GM12878 (cell line): ENCODE measurements around the gene TRDN. TPM values are rescaled to one million over a fixed set of nuclear protein-coding genes. Genes with fewer than 3 reads are reported as not detected.

Experiments
- ATAC-seq: fragments of 200-7000 bp; cut with Tn5 transposase; 3 replicates; pipeline ENCODE4 v1.9.1; 2020; ENCODE audit warnings: mild to moderate bottlenecking, moderate library complexity
- BruUV-seq: library from RNA; stranded (reverse); fragments of 400-500 nt; replicated peaks from 2 replicates; lab custom pipeline; 2021; lab: Mats Ljungman, UMichigan
- CTCF ChIA-PET: fragments of 300-600 bp; sonication (Branson Sonifier 250); formaldehyde crosslinking; extraction: SDS; loops from one replicate; lab custom pipeline; 2021; ENCODE audit warnings: inconsistent platforms; lab: Yijun Ruan, JAX
- POLR2A ChIA-PET: fragments of 350-600 bp; formaldehyde crosslinking; extraction: SDS; loops from one replicate; lab custom pipeline; 2021; ENCODE audit warnings: inconsistent platforms; lab: Charles Lee
- RAD21 ChIA-PET: fragments of 300-600 bp; sonication (Branson Sonifier 250); formaldehyde crosslinking; loops from one replicate; lab custom pipeline; 2023; ENCODE audit warnings: antibody characterized with exemption; ENCODE audit not compliant: unreplicated experiment; lab: Charles Lee
- SMC1A ChIA-PET: fragments of 300-600 bp; sonication (Branson Sonifier 250); formaldehyde crosslinking; loops from one replicate; lab custom pipeline; 2023; ENCODE audit not compliant: unreplicated experiment, uncharacterized antibody; lab: Charles Lee
- DNase-seq: peaks from one replicate; pipeline ENCODE4 v3.0.0-alpha.2; 2011; ENCODE audit warnings: low read depth, low spot score
- FAIRE-seq: peaks from 3 replicates; lab custom pipeline; 2011; peaks lifted over from hg19 to GRCh38; lab: Jason Lieb, UNC
- H2AFZ ChIP-seq: 2 replicates; pipeline ENCODE4 v1.6.0; 2011; ENCODE audit warnings: low read depth, low read length, control low read depth; ENCODE audit not compliant: control insufficient read depth
- H3K27ac ChIP-seq: 2 replicates; pipeline ENCODE4 v1.5.1; 2011; ENCODE audit warnings: control low read depth; ENCODE audit not compliant: control insufficient read depth, insufficient read depth
- H3K27me3 ChIP-seq, 2 experiments: replicated peaks in 1 of 2; 2 replicates each; pipeline versions ENCODE4 v1.6.0 to v1.6.1; 2011; ENCODE audit warnings: low read length in 1 of 2; ENCODE audit not compliant: control insufficient read depth in 2 of 2, insufficient read depth in 2 of 2
- H3K36me3 ChIP-seq, 2 experiments: 2 replicates each; pipeline ENCODE4 v1.5.1; 2011; ENCODE audit warnings: low read length in 1 of 2; ENCODE audit not compliant: control insufficient read depth in 2 of 2, insufficient read depth in 2 of 2
- H3K4me1 ChIP-seq: 2 replicates; pipeline ENCODE4 v1.6.1; 2011; ENCODE audit warnings: mild to moderate bottlenecking, low read length, moderate library complexity, mixed read lengths; ENCODE audit not compliant: control insufficient read depth, insufficient read depth
- H3K4me2 ChIP-seq: 2 replicates; pipeline ENCODE4 v1.6.0; 2011; ENCODE audit warnings: control low read depth; ENCODE audit not compliant: control insufficient read depth, insufficient read depth
- H3K4me3 ChIP-seq: fragments of 200-600 bp; sonication (generic); 2 replicates; pipeline ENCODE4 v1.5.1; 2016
- H3K79me2 ChIP-seq: 2 replicates; pipeline ENCODE4 v1.6.0; 2011; ENCODE audit warnings: low read length; ENCODE audit not compliant: control insufficient read depth, insufficient read depth
- H3K9ac ChIP-seq: 2 replicates; pipeline ENCODE4 v1.8.0; 2011; ENCODE audit warnings: low read length, control low read depth, mixed read lengths; ENCODE audit not compliant: control insufficient read depth, insufficient read depth
- H3K9me3 ChIP-seq: replicated peaks from 3 replicates; pipeline ENCODE4 v1.5.1; 2011; ENCODE audit warnings: mild to moderate bottlenecking, low read length; ENCODE audit not compliant: control insufficient read depth, insufficient read depth
- H4K20me1 ChIP-seq: 2 replicates; pipeline ENCODE4 v1.6.0; 2011; ENCODE audit not compliant: control insufficient read depth, insufficient read depth
- CBFB ChIP-seq: IDR thresholded peaks from 2 replicates; pipeline ENCODE4 v1.6.1; 2016; ENCODE audit warnings: antibody characterized with exemption, low read depth
- EGR1 ChIP-seq, 2 experiments: IDR thresholded peaks; 1 replicate in 1 of 2; 2 replicates in 1 of 2; pipeline ENCODE4 v1.6.1; 2011 to 2012; ENCODE audit warnings: low read depth in 2 of 2, low read length in 2 of 2, borderline replicate concordance in 1 of 2, mild to moderate bottlenecking in 1 of 2, moderate library complexity in 1 of 2
- LARP7 ChIP-seq: fragments of 450-650 bp; IDR thresholded peaks from 2 replicates; pipeline ENCODE4 v1.6.1; 2017; ENCODE audit warnings: mild to moderate bottlenecking
- SIX5 ChIP-seq: IDR thresholded peaks from 2 replicates; pipeline ENCODE4 v1.6.1; 2011; ENCODE audit warnings: mild to moderate bottlenecking, low read depth, low read length, moderate library complexity; ENCODE audit not compliant: severe bottlenecking
- SMC3 ChIP-seq: IDR thresholded peaks from 2 replicates; pipeline ENCODE4 v1.6.1; 2011; ENCODE audit warnings: low read length, improper control_type of control experiment, borderline replicate concordance
- TBL1XR1 ChIP-seq: IDR thresholded peaks from 2 replicates; pipeline ENCODE4 v1.6.1; 2012; ENCODE audit warnings: low read depth, low read length, improper control_type of control experiment
- TCF12 ChIP-seq: IDR thresholded peaks from 2 replicates; pipeline ENCODE4 v1.6.1; 2011; ENCODE audit warnings: low read depth, mild to moderate bottlenecking, low read length
- ZNF274 ChIP-seq: IDR thresholded peaks from one replicate; pipeline ENCODE4 v1.8.0; 2011; ENCODE audit not compliant: insufficient read length, insufficient read depth
- ZZZ3 ChIP-seq: IDR thresholded peaks from 2 replicates; pipeline ENCODE4 v1.6.1; 2011; ENCODE audit warnings: low read depth; ENCODE audit not compliant: control insufficient read depth, insufficient read length
- WGBS: methylation state at CpG from one replicate; pipeline ENCODE4 v1.1.6; 2016; ENCODE audit warnings: low lambda C conversion rate; ENCODE audit not compliant: insufficient replicate concordance, insufficient coverage; ENCODE audit errors: missing lambda C conversion rate; 5-methylcytosine and 5-hydroxymethylcytosine counted together
- in situ Hi-C: fragments of 300-500 bp; cut with MboI; formaldehyde crosslinking; loops from 9 replicates; pipeline ENCODE4 v1.14.3; 2018; ENCODE audit warnings: mixed read lengths
- intact Hi-C: fragments of 100-400 bp; cut with micrococcal nuclease; formaldehyde crosslinking; loops from one replicate; pipeline ENCODE4 v1.14.2; 2022; ENCODE audit not compliant: unreplicated experiment
- polyA plus RNA-seq, 11 experiments: library from polyadenylated mRNA; depleted of rRNA in 4 of 11; unstranded in 6 of 11; stranded (reverse) in 5 of 11; fragments of >200 nt; fragmentation: Nextera tagmentation in 4 of 11; fragmentation: Illumina TruSeq in 1 of 11; extraction: Ambion mirVana in 4 of 11; extraction: Trizol in 1 of 11; gene quantifications; 1 replicate in 1 of 11; 2 replicates in 10 of 11; pipeline versions ENCODE4 v1.2.1 to v1.2.3, GENCODE V29; 2011 to 2016; ENCODE audit warnings: inconsistent platforms in 2 of 11, missing spikeins in 2 of 11, low read depth in 1 of 11
- total RNA-seq, 4 experiments: library from RNA; depleted of rRNA in 3 of 4; stranded (reverse); fragments of >200 nt in 3 of 4; fragmentation: Illumina TruSeq in 1 of 4; extraction: Trizol in 1 of 4; gene quantifications; 2 replicates each; pipeline versions ENCODE4 v1.2.1 to v1.2.3, GENCODE V29; 2013 to 2021
- TF ChIP-seq, protein P1 (sequence below): fragments of 450-650 bp; IDR thresholded peaks from 2 replicates; pipeline ENCODE4 v1.6.1; 2014; ENCODE audit warnings: mild to moderate bottlenecking
- TF ChIP-seq, protein P2 (sequence below): IDR thresholded peaks from 2 replicates; pipeline ENCODE4 v1.6.1; 2011; ENCODE audit warnings: low read depth, low read length, improper control_type of control experiment, borderline replicate concordance
- TF ChIP-seq, protein P3 (sequence below): fragments of 450-650 bp; conservative IDR thresholded peaks from 2 replicates; pipeline ENCODE4 v1.6.1; 2017; ENCODE audit warnings: mild to moderate bottlenecking, moderate library complexity

The TRDN gene
- total and polyA plus RNA-seq, 10 of the 15 experiments (the other 5 are each of a cell fraction or from before 2014, with no cell fraction given), result not detected

DNA sequence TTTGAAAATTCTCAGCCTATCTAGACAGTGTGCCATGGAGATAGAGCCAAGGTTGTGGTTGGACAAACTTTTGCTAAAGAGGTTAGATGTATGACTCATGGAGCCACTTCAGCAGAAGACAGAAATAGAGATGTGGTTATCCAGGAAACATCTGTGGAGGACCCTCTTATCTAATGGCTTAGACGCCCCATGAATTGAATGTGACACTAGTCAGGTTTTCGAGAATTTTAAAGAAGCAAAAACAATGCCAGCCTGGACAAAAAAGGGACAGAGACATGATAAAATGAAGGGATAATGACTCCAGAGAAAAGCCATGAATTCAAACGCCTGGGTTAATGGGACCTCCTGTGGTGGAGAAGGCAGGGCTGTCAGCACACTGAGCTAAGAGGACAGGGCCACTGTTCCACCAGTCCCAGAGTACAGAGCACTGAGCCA lies 360.2 kb downstream of the TRDN start:
- no TSS peak for BruUV-seq
- POLR2A ChIA-PET, result no interaction called here

DNA sequence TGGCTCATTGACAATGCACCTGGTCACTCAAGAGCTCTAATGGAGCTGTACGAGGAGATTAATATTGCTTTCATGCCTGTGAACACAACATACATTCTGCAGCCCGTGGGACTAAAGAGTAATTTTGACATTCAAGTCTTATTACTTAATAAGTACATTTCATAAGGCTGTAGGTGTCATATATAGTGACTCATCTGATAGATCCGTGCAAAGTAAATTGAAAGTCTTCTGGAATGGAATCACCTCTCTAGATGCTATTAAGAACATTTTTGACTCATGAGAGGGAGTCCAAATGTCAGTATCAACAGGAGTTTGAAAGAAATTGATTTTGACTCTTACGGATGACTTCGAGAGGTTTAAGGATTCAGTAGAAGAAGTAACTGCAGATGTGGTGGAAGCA lies 372.8 kb downstream of the TRDN start:
- CTCF ChIA-PET, result no interaction called here
- SMC1A ChIA-PET, result interaction anchor here (0.8 to 0.9 kb wide), 2 partner anchors 11 to 293 kb away, joined by 3 to 4 read pairs; no protein-coding TSS in a partner anchor
- no TSS peak for BruUV-seq
- FAIRE-seq (no peak), DNase-seq (no peak), ATAC-seq (no peak)
- POLR2A ChIA-PET, result no interaction called here
- no peak overlapping the region for H3K27ac ChIP-seq
- no peaks in the 10 kb centered on the region for H3K4me1 ChIP-seq
- RAD21 ChIA-PET, result no interaction called here
- H3K27me3 ChIP-seq, result no peaks in the 10 kb centered on the region
- in situ Hi-C loops (no loop called here), intact Hi-C loops (no loop called here)
- no peaks in the 10 kb centered on the region for H3K79me2 ChIP-seq
- H2AFZ ChIP-seq, result no peak overlapping the region
- H3K4me3 ChIP-seq, result no peak overlapping the region
- no peaks in the 10 kb centered on the region for H3K36me3 ChIP-seq
- TF ChIP-seq, protein P1, sequence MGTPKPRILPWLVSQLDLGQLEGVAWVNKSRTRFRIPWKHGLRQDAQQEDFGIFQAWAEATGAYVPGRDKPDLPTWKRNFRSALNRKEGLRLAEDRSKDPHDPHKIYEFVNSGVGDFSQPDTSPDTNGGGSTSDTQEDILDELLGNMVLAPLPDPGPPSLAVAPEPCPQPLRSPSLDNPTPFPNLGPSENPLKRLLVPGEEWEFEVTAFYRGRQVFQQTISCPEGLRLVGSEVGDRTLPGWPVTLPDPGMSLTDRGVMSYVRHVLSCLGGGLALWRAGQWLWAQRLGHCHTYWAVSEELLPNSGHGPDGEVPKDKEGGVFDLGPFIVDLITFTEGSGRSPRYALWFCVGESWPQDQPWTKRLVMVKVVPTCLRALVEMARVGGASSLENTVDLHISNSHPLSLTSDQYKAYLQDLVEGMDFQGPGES, result no peak
- no peak for TF ChIP-seq EGR1 (IDR thresholded peaks at IDR 0.05; ENCODE audit: borderline replicate concordance in 1 of 2, low read depth in 2 of 2, low read length in 2 of 2)
- TF ChIP-seq TCF12, result no peak
- no peak for TF ChIP-seq TBL1XR1
- TF ChIP-seq, protein P2, sequence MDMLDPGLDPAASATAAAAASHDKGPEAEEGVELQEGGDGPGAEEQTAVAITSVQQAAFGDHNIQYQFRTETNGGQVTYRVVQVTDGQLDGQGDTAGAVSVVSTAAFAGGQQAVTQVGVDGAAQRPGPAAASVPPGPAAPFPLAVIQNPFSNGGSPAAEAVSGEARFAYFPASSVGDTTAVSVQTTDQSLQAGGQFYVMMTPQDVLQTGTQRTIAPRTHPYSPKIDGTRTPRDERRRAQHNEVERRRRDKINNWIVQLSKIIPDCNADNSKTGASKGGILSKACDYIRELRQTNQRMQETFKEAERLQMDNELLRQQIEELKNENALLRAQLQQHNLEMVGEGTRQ, result no peak
- no peak for TF ChIP-seq LARP7
- no peak for TF ChIP-seq ZNF274
- no peak for TF ChIP-seq SIX5
- TF ChIP-seq, protein P3, sequence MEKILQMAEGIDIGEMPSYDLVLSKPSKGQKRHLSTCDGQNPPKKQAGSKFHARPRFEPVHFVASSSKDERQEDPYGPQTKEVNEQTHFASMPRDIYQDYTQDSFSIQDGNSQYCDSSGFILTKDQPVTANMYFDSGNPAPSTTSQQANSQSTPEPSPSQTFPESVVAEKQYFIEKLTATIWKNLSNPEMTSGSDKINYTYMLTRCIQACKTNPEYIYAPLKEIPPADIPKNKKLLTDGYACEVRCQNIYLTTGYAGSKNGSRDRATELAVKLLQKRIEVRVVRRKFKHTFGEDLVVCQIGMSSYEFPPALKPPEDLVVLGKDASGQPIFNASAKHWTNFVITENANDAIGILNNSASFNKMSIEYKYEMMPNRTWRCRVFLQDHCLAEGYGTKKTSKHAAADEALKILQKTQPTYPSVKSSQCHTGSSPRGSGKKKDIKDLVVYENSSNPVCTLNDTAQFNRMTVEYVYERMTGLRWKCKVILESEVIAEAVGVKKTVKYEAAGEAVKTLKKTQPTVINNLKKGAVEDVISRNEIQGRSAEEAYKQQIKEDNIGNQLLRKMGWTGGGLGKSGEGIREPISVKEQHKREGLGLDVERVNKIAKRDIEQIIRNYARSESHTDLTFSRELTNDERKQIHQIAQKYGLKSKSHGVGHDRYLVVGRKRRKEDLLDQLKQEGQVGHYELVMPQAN, result no peak
- H3K9ac ChIP-seq, result no peak overlapping the region
- WGBS, result 41% methylated on average over 5 of the region's 5 CpGs
- no peaks in the 10 kb centered on the region for H3K9me3 ChIP-seq
- no peak overlapping the region for H3K4me2 ChIP-seq
- H4K20me1 ChIP-seq, result no peaks in the 10 kb centered on the region

More for the DNA sequence above, 360.2 kb downstream of the TRDN start:
- in situ Hi-C loops (no loop called here), intact Hi-C loops (no loop called here)
- no peak for ATAC-seq
- H3K4me3 ChIP-seq, result no peak overlapping the region
- H4K20me1 ChIP-seq, result no peaks in the 10 kb centered on the region
- H3K27ac ChIP-seq, result no peak overlapping the region
- H3K79me2 ChIP-seq, result no peaks in the 10 kb centered on the region
- H3K4me1 ChIP-seq, result no peaks in the 10 kb centered on the region
- no peak for FAIRE-seq
- H3K9me3 ChIP-seq, result no peaks in the 10 kb centered on the region
- no peaks in the 10 kb centered on the region for H3K36me3 ChIP-seq
- no peaks in the 10 kb centered on the region for H3K27me3 ChIP-seq
- ChIA-PET CTCF (no interaction called here), RAD21 (no interaction called here), SMC1A (no interaction called here)
- TF ChIP-seq, protein P1, result no peak
- TF ChIP-seq SMC3 (no peak), ZZZ3 (no peak), CBFB (no peak)
- 6% methylated on average over 3 of the region's 3 CpGs for WGBS
- H3K4me2 ChIP-seq, result no peak overlapping the region
- no peak overlapping the region for H2AFZ ChIP-seq
- H3K9ac ChIP-seq, result no peak overlapping the region
- DNase-seq, result no peak
